GM23338 (cell line): ENCODE measurements around the gene CIT. TPM values are rescaled to one million over a fixed set of nuclear protein-coding genes. Genes with fewer than 3 reads are reported as not detected.

ENCODE experiments used
- ATAC-seq: fragments of 200-7000 bp; cut with Tn5 transposase; 3 replicates; pipeline ENCODE4 v1.9.1; 2020
- DNase-seq: peaks from one replicate; pipeline ENCODE4 v3.0.0-alpha.2; 2015; ENCODE audit warnings: low spot score
- H2AFZ ChIP-seq: fragments of 200-600 bp; sonication (generic); 2 replicates; pipeline ENCODE4 v1.8.0; 2016; ENCODE audit warnings: antibody characterized with exemption, mild to moderate bottlenecking, moderate library complexity
- H3F3A ChIP-seq: fragments of 200-600 bp; sonication (generic); replicated peaks from 2 replicates; pipeline ENCODE4 v1.8.0; 2017; ENCODE audit warnings: antibody characterized with exemption, mixed run types, low read depth
- H3K27ac ChIP-seq: fragments of 200-600 bp; sonication (generic); 2 replicates; pipeline ENCODE4 v1.6.1; 2016; ENCODE audit warnings: low read depth
- H3K27me3 ChIP-seq: fragments of 200-600 bp; sonication (generic); 2 replicates; pipeline ENCODE4 v1.8.0; 2016; ENCODE audit warnings: mild to moderate bottlenecking, mixed run types, moderate library complexity; ENCODE audit not compliant: insufficient read depth
- H3K36me3 ChIP-seq: fragments of 200-600 bp; sonication (generic); 2 replicates; pipeline ENCODE4 v1.8.0; 2016; ENCODE audit warnings: mild to moderate bottlenecking; ENCODE audit not compliant: insufficient read depth
- H3K4me1 ChIP-seq: fragments of 200-600 bp; sonication (generic); 2 replicates; pipeline ENCODE4 v1.8.0; 2016; ENCODE audit warnings: mild to moderate bottlenecking, moderate library complexity; ENCODE audit not compliant: insufficient read depth
- H3K4me2 ChIP-seq: fragments of 200-600 bp; sonication (generic); 2 replicates; pipeline ENCODE4 v1.7.1; 2017; ENCODE audit warnings: mixed run types
- H3K4me3 ChIP-seq: fragments of 200-600 bp; sonication (generic); 2 replicates; pipeline ENCODE4 v1.6.1; 2016; ENCODE audit warnings: mixed run types
- H3K79me2 ChIP-seq: fragments of 200-600 bp; sonication (generic); replicated peaks from 2 replicates; pipeline ENCODE4 v1.8.0; 2017; ENCODE audit warnings: mild to moderate bottlenecking; ENCODE audit not compliant: insufficient read depth
- H3K9me2 ChIP-seq: fragments of 200-600 bp; sonication (generic); 2 replicates; pipeline ENCODE4 v1.8.0; 2017; ENCODE audit not compliant: insufficient read depth
- H4K20me1 ChIP-seq: fragments of 200-600 bp; sonication (generic); replicated peaks from 2 replicates; pipeline ENCODE4 v1.8.0; 2017; ENCODE audit warnings: mild to moderate bottlenecking; ENCODE audit not compliant: insufficient read depth
- H3K27ac Mint-ChIP-seq: 2 replicates; pipeline ENCODE4 v1.8.0; 2020; ENCODE audit warnings: inconsistent platforms, mild to moderate bottlenecking, moderate library complexity, mixed read lengths
- H3K27me3 Mint-ChIP-seq: 3 replicates; pipeline ENCODE4 v1.8.0; 2022; ENCODE audit warnings: low read depth, mild to moderate bottlenecking, moderate library complexity, mixed read lengths, inconsistent platforms; ENCODE audit not compliant: insufficient read depth, poor library complexity
- H3K36me3 Mint-ChIP-seq: 3 replicates; pipeline ENCODE4 v1.8.0; 2021; ENCODE audit warnings: low read depth, mild to moderate bottlenecking, inconsistent platforms, moderate library complexity, mixed read lengths
- H3K4me1 Mint-ChIP-seq: 3 replicates; pipeline ENCODE4 v1.8.0; 2020; ENCODE audit warnings: mild to moderate bottlenecking, inconsistent platforms, mixed read lengths
- H3K4me3 Mint-ChIP-seq: 3 replicates; pipeline ENCODE4 v1.8.0; 2021; ENCODE audit warnings: moderate library complexity, mild to moderate bottlenecking, inconsistent platforms, mixed read lengths
- H3K9me3 Mint-ChIP-seq: 3 replicates; pipeline ENCODE4 v1.8.0; 2020; ENCODE audit warnings: moderate library complexity, mild to moderate bottlenecking, inconsistent platforms, mixed read lengths
- CTCF ChIP-seq, 2 experiments: fragments of 200-600 bp in 1 of 2; sonication (generic) in 1 of 2; conservative IDR thresholded peaks; 2 replicates each; pipeline versions ENCODE4 v1.5.1 to v1.6.1; 2016 to 2017; ENCODE audit warnings: antibody characterized with exemption in 2 of 2, low read depth in 2 of 2, mild to moderate bottlenecking in 2 of 2, moderate library complexity in 1 of 2
- ETS1 ChIP-seq: IDR thresholded peaks from 2 replicates; pipeline ENCODE4 v1.6.1; 2016; ENCODE audit warnings: antibody characterized with exemption
- EZH2phosphoT487 ChIP-seq: fragments of 200-600 bp; sonication (generic); IDR thresholded peaks from one replicate; pipeline ENCODE4 v1.8.1; 2018; ENCODE audit warnings: antibody characterized with exemption; ENCODE audit not compliant: unreplicated experiment
- JUNB ChIP-seq: IDR thresholded peaks from one replicate; pipeline ENCODE4 v1.6.1; 2016; ENCODE audit warnings: antibody characterized with exemption; ENCODE audit not compliant: unreplicated experiment
- NANOG ChIP-seq: IDR thresholded peaks from 2 replicates; pipeline ENCODE4 v1.6.1; 2016; ENCODE audit warnings: antibody characterized with exemption, borderline replicate concordance
- POLR2AphosphoS5 ChIP-seq: IDR thresholded peaks from 2 replicates; pipeline ENCODE4 v1.6.1; 2016; ENCODE audit warnings: antibody characterized with exemption, low read depth
- STAT1 ChIP-seq: IDR thresholded peaks from one replicate; pipeline ENCODE4 v1.6.1; 2016; ENCODE audit warnings: antibody characterized with exemption; ENCODE audit not compliant: unreplicated experiment
- ZNF114 ChIP-seq: fragments of 250-450 bp; sonication (Bioruptor Pico); IDR thresholded peaks from 2 replicates; pipeline ENCODE4 v1.5.0; 2020; ENCODE audit warnings: mild to moderate bottlenecking, moderate library complexity
- ZNF331 ChIP-seq: fragments of 250-450 bp; sonication (Bioruptor Pico); IDR thresholded peaks from 2 replicates; pipeline ENCODE4 v1.5.0; 2020; ENCODE audit warnings: low read depth, mild to moderate bottlenecking, moderate library complexity
- polyA plus RNA-seq: library from polyadenylated mRNA; unstranded; fragments of >200 nt; fragmentation: Nextera tagmentation; extraction: Ambion mirVana; gene quantifications from 2 replicates; pipeline ENCODE4 v1.2.1, GENCODE V29; 2016
- total RNA-seq: library from RNA; depleted of rRNA; stranded (reverse); fragments of >200 nt; shearing (Covaris generic); gene quantifications from 2 replicates; pipeline ENCODE4 v1.2.3, GENCODE V29; 2014
- TF ChIP-seq, protein P1 (sequence below): IDR thresholded peaks from one replicate; pipeline ENCODE4 v1.6.1; 2018; ENCODE audit warnings: antibody characterized with exemption; ENCODE audit not compliant: unreplicated experiment

The CIT gene
- total and polyA plus RNA-seq, 2 experiments from 2014 or later = 9.7 to 47.8 TPM

DNA sequence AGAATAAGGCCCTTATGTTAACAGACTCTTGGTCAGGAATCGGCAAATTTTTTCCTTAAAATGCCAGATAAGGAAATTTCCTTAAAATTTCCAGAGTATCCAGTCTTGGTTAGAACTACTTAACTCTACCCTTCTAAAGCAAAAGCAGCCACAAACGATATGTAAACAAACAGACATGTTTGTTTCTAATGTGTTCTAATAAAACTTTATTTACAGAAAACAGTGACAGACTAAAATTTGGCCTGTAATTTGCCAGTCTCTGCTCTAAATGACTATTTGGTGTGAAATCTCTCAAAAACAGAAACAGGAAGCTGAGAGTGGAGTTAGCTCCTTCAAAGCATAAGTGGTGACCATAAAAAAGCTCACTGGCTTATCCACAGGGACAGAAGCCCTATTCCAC, 131.0 kb downstream of the CIT start (continued):
- TF ChIP-seq, protein P1, sequence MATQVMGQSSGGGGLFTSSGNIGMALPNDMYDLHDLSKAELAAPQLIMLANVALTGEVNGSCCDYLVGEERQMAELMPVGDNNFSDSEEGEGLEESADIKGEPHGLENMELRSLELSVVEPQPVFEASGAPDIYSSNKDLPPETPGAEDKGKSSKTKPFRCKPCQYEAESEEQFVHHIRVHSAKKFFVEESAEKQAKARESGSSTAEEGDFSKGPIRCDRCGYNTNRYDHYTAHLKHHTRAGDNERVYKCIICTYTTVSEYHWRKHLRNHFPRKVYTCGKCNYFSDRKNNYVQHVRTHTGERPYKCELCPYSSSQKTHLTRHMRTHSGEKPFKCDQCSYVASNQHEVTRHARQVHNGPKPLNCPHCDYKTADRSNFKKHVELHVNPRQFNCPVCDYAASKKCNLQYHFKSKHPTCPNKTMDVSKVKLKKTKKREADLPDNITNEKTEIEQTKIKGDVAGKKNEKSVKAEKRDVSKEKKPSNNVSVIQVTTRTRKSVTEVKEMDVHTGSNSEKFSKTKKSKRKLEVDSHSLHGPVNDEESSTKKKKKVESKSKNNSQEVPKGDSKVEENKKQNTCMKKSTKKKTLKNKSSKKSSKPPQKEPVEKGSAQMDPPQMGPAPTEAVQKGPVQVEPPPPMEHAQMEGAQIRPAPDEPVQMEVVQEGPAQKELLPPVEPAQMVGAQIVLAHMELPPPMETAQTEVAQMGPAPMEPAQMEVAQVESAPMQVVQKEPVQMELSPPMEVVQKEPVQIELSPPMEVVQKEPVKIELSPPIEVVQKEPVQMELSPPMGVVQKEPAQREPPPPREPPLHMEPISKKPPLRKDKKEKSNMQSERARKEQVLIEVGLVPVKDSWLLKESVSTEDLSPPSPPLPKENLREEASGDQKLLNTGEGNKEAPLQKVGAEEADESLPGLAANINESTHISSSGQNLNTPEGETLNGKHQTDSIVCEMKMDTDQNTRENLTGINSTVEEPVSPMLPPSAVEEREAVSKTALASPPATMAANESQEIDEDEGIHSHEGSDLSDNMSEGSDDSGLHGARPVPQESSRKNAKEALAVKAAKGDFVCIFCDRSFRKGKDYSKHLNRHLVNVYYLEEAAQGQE = no peak
- TF ChIP-seq STAT1 (no peak), CTCF (conservative IDR thresholded peaks at IDR 0.05; ENCODE audit: low read depth in 2 of 2) (no peak), EZH2phosphoT487 (no peak), ZNF114 (CRISPR knock-in tag) (no peak)

GRCh38 chr12:119744900-119745606, 132.1 kb downstream of the CIT start:
- Histone ChIP-seq H3K27me3 (no peaks in the 10 kb centered on the region), H3F3A (no peaks in the 10 kb centered on the region), H3K4me3 (no peak overlapping the region), H3K27ac (no peak overlapping the region), H4K20me1 (no peaks in the 10 kb centered on the region), H3K4me2 (no peak overlapping the region), H2AFZ (no peak overlapping the region), H3K4me1 (no peaks in the 10 kb centered on the region), H3K79me2 (no peaks in the 10 kb centered on the region), H3K36me3 (peaks cover 28% of the 10 kb centered on the region; the same call in 1 of the 2 replicates), H3K9me2 (no peaks in the 10 kb centered on the region)
- no peak for TF ChIP-seq JUNB
- no peak for TF ChIP-seq STAT1
- no peak for TF ChIP-seq POLR2AphosphoS5
- no peak for TF ChIP-seq ZNF331 (CRISPR knock-in tag)
- no peak for TF ChIP-seq NANOG
- no peak for TF ChIP-seq ETS1
- no peak for TF ChIP-seq ZNF114 (CRISPR knock-in tag)
- DNase-seq (no peak), ATAC-seq (no peak)
- no peaks in the 10 kb centered on the region for H3K27me3 Mint-ChIP-seq
- H3K9me3 Mint-ChIP-seq = peaks cover 19% of the 10 kb centered on the region
- H3K4me3 Mint-ChIP-seq = no peak overlapping the region
- no peak overlapping the region for H3K27ac Mint-ChIP-seq
- no peaks in the 10 kb centered on the region for H3K4me1 Mint-ChIP-seq
- peaks cover 73% of the 10 kb centered on the region for H3K36me3 Mint-ChIP-seq
